Mucosa of rectum (tissue), 2 donors: Measurements from ENCODE around the gene ACRV1.

ENCODE experiments used
- H3K27ac ChIP-seq, 2 donors: one replicate each; pipeline ENCODE4 v1.7.0; 2013; ENCODE audit warnings: inconsistent platforms in 2 of 2, low read depth in 2 of 2, low read length in 2 of 2
- H3K27me3 ChIP-seq, 2 donors: one replicate each; pipeline ENCODE4 v1.7.0; 2013; ENCODE audit warnings: low read length in 2 of 2; ENCODE audit not compliant: control insufficient read depth in 2 of 2, insufficient read depth in 2 of 2
- H3K36me3 ChIP-seq, 2 donors: one replicate each; pipeline ENCODE4 v1.7.0; 2013; ENCODE audit warnings: low read length in 2 of 2; ENCODE audit not compliant: control insufficient read depth in 2 of 2, insufficient read depth in 2 of 2
- H3K4me1 ChIP-seq, 2 donors: one replicate each; pipeline ENCODE4 v1.7.0; 2013; ENCODE audit warnings: low read length in 2 of 2, mild to moderate bottlenecking in 1 of 2; ENCODE audit not compliant: control insufficient read depth in 2 of 2, insufficient read depth in 2 of 2
- H3K4me3 ChIP-seq, 2 donors: one replicate each; pipeline ENCODE4 v1.7.0; 2013; ENCODE audit warnings: low read length in 2 of 2
- H3K9ac ChIP-seq, 2 donors: one replicate each; pipeline ENCODE4 v1.7.0; 2013; ENCODE audit warnings: low read length in 2 of 2, low read depth in 1 of 2, mild to moderate bottlenecking in 1 of 2
- H3K9me3 ChIP-seq, 2 donors: one replicate each; pipeline ENCODE4 v1.7.0; 2013; ENCODE audit warnings: low read length in 2 of 2; ENCODE audit not compliant: control insufficient read depth in 2 of 2
- donor health status: healthy.
- donor health status: Normal muscosa, but diverticular disease.

ACRV1 gene

DNA sequence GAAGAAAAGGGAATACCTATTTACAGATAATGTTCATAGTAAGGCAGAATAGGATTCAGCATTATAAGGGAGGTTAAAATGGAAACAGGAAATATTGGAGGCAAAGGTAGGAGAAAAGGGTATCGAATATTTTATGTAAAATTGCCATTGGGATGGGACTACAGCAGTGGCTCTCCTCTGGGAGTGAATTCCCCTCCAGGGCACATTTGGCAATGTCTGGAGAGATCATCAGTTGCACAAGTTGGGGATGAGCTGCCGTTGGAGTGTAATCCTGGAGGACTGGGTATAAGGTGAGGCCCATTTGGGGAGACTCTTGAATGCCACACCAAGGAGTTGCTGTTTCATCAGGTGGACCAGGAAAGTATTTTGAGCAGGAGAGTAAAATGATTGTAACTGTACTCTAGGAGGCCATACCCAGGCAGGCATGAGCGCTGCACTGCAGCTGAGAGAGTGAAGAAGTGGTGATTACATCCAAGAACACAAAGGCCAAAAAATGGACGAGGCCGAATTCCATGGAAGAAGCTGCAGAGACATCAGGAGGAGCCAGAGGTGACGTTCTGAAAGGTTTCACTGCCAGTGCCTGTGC is 8.7 kb upstream of the ACRV1 start:
- H3K27ac ChIP-seq: no peak overlapping the region
- no peaks in the 10 kb centered on the region for H3K36me3 ChIP-seq
- H3K4me3 ChIP-seq: no peak overlapping the region
- no peaks in the 10 kb centered on the region for H3K27me3 ChIP-seq
- H3K9me3 ChIP-seq: no peaks in the 10 kb centered on the region
- H3K4me1 ChIP-seq: no peaks in the 10 kb centered on the region
- H3K9ac ChIP-seq: no peak overlapping the region

DNA sequence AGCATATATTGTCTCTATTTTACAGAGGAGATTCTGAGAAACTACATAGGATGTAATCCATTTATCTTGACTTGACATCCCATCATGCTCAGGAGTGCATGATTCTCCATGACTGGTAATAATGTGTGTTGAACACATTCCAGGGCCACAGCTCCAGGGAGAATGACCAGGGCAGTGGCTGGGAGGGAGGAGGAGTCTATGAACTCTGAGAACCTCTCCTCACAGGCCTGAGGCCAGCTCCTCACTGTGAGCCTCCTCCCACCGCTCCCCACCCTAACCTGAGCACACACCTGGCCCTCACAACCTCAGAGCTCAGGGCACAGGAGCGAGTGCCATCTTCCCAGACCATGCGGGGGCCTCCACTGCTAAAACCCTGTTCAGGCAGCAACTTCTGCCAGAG is 8.0 kb upstream of the ACRV1 start:
- H3K4me3 ChIP-seq: no peak overlapping the region
- H3K36me3 ChIP-seq: no peaks in the 10 kb centered on the region
- H3K27me3 ChIP-seq: no peaks in the 10 kb centered on the region
- no peaks in the 10 kb centered on the region for H3K4me1 ChIP-seq
- no peak overlapping the region for H3K9ac ChIP-seq
- no peak overlapping the region for H3K27ac ChIP-seq
- no peaks in the 10 kb centered on the region for H3K9me3 ChIP-seq

DNA sequence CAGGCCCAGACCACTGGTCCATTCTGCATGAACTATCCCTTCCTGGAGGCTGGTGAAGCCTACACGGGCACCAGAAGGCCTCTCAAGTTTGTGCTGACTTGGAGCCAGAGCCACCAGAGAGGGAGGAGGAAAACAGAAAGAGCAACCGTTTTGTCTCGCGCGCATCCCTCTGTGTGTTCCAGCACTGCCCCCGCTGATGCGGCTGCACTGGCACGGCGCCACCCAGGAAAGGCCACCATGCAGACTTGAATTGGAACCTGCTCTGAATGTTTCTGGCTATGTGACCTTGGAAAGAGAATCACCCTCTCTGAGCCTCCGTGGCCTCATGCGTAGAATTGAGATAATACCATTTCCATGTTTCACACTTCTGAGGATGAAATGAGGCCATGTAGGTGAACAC is 7.4 kb upstream of the ACRV1 start:
- Histone ChIP-seq H3K27me3 (no peaks in the 10 kb centered on the region), H3K9ac (no peak overlapping the region), H3K4me1 (no peaks in the 10 kb centered on the region), H3K9me3 (no peaks in the 10 kb centered on the region), H3K36me3 (no peaks in the 10 kb centered on the region), H3K27ac (no peak overlapping the region), H3K4me3 (no peak overlapping the region)

DNA sequence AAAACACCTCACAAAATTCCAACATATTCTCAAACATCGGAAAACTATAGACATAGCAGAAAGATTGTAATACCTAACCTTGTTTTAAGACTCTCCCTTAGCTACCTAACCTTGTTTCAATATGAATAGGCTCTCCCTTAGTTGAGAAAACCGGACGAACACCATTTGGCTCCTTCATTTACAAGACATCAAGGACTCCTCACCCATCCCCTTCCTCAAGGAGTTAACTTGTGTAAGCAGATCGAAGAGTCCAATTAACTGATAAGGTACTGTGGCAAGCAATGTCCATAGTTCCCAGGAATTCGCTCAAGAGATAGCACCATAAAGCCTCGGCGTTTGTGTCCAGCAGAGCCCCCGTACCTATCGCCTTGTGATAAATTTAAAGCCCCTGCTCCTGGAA is 4.6 kb upstream of the ACRV1 start:
- no peak overlapping the region for H3K27ac ChIP-seq
- H3K9ac ChIP-seq: no peak overlapping the region
- no peak overlapping the region for H3K4me3 ChIP-seq
- no peaks in the 10 kb centered on the region for H3K9me3 ChIP-seq
- no peaks in the 10 kb centered on the region for H3K4me1 ChIP-seq
- no peaks in the 10 kb centered on the region for H3K36me3 ChIP-seq
- H3K27me3 ChIP-seq: no peaks in the 10 kb centered on the region

DNA sequence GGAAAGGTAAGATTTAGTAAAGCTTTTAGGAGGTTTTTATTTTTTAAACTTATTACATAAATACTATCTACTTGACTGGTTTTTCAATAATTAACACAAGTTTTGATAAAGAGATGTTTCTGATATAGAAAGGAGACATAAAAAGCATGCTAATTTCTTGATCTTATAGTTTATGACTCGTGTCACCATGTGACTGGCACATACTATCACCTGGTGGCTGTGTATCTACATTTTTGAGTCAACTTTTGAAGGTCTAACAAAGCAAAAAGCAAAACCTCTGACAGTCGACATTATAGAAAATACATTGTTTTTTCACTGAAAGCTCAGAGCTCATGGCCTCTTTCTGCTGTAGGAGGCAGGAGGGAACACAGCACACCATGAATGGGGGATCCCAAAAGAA is 810 bp downstream of the ACRV1 start:
- Histone ChIP-seq H3K4me1 (no peaks in the 10 kb centered on the region), H3K9ac (no peak overlapping the region)

DNA sequence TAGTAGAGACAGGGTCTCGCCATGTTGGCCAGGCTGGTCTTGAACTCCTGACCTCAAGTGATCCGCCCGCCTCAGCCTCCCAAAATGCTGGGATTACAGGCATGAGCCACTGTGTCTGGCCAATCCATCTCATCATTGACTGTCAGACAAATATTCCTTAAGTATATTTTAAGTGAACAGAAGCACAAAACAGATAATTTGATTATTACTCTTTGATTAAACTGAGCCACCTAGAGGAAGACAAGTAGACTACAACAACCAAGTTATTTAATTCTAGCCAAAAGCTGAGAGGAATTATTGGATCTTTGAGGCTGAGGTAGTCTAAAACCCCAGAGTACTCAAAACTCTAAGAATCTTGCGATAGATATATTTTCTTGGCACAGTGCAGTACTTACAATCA is 1.2 kb downstream of the ACRV1 start:
- Histone ChIP-seq H3K9me3 (no peaks in the 10 kb centered on the region), H3K27ac (no peak overlapping the region), H3K4me3 (no peak overlapping the region), H3K4me1 (no peaks in the 10 kb centered on the region), H3K27me3 (no peaks in the 10 kb centered on the region), H3K36me3 (no peaks in the 10 kb centered on the region), H3K9ac (no peak overlapping the region)

More for the DNA sequence above, 810 bp downstream of the ACRV1 start:
- no peaks in the 10 kb centered on the region for H3K27me3 ChIP-seq
- H3K27ac ChIP-seq: no peak overlapping the region
- no peak overlapping the region for H3K4me3 ChIP-seq
- no peaks in the 10 kb centered on the region for H3K36me3 ChIP-seq
- H3K9me3 ChIP-seq: no peaks in the 10 kb centered on the region

DNA sequence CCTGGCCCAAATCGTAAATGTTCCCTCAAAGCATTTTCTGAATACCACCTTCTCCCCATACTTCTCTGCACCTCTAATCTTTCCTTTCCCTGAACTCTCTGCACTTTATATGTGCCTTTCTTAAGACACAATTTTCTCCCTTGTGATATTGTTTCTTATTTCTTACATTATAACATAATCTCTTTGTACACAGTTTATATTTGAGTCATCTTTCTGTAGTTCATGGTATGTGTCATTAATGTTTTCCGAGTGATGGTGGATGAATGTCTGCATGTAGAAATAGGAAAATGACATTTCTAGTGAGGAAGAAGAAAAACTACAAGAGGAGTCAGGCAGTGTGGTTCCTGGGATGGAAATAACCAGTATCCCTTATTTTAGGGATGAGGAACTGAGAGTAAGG is 5.5 kb downstream of the ACRV1 start:
- Histone ChIP-seq H3K36me3 (no peaks in the 10 kb centered on the region), H3K4me3 (no peak overlapping the region), H3K9ac (no peak overlapping the region), H3K9me3 (no peaks in the 10 kb centered on the region), H3K4me1 (no peaks in the 10 kb centered on the region), H3K27me3 (no peaks in the 10 kb centered on the region), H3K27ac (no peak overlapping the region)

DNA sequence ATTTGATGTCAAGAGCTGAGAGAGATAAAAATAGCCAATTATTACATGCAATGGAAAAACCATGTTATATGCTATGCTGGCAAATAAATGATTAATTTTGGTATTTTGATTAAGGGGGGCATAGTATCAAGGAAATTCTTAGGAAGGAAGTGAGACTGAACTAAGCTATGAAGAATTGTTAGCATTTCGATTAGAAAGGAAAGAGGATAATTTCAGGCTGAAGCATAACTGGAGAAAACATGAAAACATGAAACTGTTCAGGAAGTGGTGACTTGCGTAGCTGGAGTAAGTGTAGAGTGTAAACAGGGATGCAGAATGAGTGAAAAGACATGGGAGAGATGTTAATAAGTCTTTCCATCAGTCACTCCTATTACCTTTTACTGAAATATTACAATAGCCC is 6.4 kb downstream of the ACRV1 start:
- H3K9me3 ChIP-seq: no peaks in the 10 kb centered on the region
- H3K9ac ChIP-seq: no peak overlapping the region
- H3K36me3 ChIP-seq: no peaks in the 10 kb centered on the region
- peaks cover 0 to 3% of the 10 kb centered on the region in 2 donors for H3K4me1 ChIP-seq
- H3K27me3 ChIP-seq: no peaks in the 10 kb centered on the region
- no peak overlapping the region for H3K4me3 ChIP-seq
- no peak overlapping the region for H3K27ac ChIP-seq

DNA sequence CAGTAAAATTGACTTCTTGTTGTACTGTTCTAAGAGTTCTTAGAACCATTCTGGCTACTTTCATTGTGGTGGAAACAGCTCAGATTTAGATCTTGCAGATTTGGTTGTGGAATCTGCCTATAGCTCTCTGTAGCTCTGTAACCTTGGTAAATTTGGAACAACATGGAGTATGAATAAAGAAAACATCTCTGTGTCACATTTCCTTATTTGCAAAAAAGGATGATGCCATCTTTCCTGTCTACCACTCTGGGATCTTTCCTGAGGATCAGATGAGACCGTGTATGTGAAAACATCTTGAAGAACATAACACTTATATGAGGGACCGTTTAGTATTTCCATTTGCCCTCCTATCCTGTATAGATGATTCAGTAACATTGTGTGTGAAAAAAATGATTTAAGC is 9.1 kb downstream of the ACRV1 start:
- Histone ChIP-seq H3K4me1 (peaks cover 0 to 3% of the 10 kb centered on the region in 2 donors), H3K27ac (no peak overlapping the region), H3K4me3 (no peak overlapping the region), H3K9me3 (no peaks in the 10 kb centered on the region), H3K36me3 (no peaks in the 10 kb centered on the region), H3K9ac (no peak overlapping the region), H3K27me3 (no peaks in the 10 kb centered on the region)

DNA sequence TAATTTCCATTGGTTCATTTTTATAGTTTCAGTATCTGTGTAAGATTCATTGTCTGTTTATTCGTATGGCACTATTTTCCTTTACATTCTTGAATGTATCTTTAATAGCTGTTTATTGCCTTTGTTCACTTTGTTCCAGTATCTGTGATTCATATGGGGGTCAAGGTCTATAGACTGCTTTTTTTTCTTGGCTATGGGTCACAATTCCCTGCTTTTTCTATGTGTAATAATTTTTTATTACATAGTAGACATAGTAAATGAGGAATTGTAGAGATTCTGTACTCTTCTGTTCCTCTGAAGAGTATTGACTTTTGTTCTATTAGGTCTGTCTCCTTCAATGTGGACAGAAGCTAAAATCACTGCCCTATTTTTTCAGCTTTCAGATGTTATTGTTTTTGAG is 10.5 kb downstream of the ACRV1 start:
- H3K27ac ChIP-seq: no peak overlapping the region
- no peaks in the 10 kb centered on the region for H3K9me3 ChIP-seq
- no peaks in the 10 kb centered on the region for H3K27me3 ChIP-seq
- no peak overlapping the region for H3K9ac ChIP-seq
- H3K4me1 ChIP-seq: peaks cover 0 to 3% of the 10 kb centered on the region in 2 donors
- H3K36me3 ChIP-seq: no peaks in the 10 kb centered on the region
- H3K4me3 ChIP-seq: no peak overlapping the region

DNA sequence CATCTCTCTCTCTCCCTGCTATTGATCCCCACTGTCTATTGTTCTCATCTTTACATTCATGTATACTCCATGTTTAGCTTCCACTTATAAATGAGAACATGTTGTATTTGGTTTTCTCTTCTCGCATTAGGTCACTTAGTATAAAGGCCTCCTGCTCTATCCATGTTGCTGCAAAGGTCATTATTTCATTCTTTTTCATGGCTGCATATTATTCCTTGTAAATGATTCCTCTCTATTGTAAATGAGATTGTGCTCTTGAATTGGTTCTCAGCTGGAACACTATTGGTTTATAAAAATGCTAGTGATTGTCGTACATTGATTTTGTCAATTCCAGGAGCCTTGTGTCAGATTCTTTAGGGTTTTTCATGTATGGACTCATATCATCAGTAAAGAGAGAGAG is 13.5 kb downstream of the ACRV1 start:
- peaks cover 0 to 3% of the 10 kb centered on the region in 2 donors for H3K4me1 ChIP-seq
- no peaks in the 10 kb centered on the region for H3K36me3 ChIP-seq
- no peak overlapping the region for H3K4me3 ChIP-seq
- no peaks in the 10 kb centered on the region for H3K9me3 ChIP-seq
- no peak overlapping the region for H3K27ac ChIP-seq
- no peaks in the 10 kb centered on the region for H3K27me3 ChIP-seq
- H3K9ac ChIP-seq: no peak overlapping the region
